Small intestine (tissue), 7 donors: ENCODE measurements around the gene PPIL4. TPM values are rescaled to one million over a fixed set of nuclear protein-coding genes. Genes with fewer than 3 reads are reported as not detected.

Experiments
- DNase-seq, 2 donors: peaks; one replicate each; pipeline versions ENCODE4 v3.0.0 to v3.0.0-alpha.2; 2013
- FAIRE-seq: peaks from 2 replicates; lab custom pipeline; 2012; peaks lifted over from hg19 to GRCh38; lab: Jason Lieb, UNC
- H3K27ac ChIP-seq, 3 donors: one replicate each; pipeline ENCODE4 v1.5.1; 2013; ENCODE audit warnings: low read length in 2 of 3, mild to moderate bottlenecking in 2 of 3, control low read depth in 1 of 3, inconsistent platforms in 1 of 3, low read depth in 1 of 3, moderate library complexity in 1 of 3
- H3K27me3 ChIP-seq, 3 donors: one replicate each; pipeline ENCODE4 v1.6.1; 2013; ENCODE audit warnings: low read length in 3 of 3, inconsistent platforms in 1 of 3; ENCODE audit not compliant: control insufficient read depth in 3 of 3, insufficient read depth in 3 of 3
- H3K36me3 ChIP-seq, 3 donors: one replicate each; pipeline ENCODE4 v1.6.1; 2013; ENCODE audit warnings: low read length in 3 of 3, inconsistent platforms in 1 of 3, low read depth in 1 of 3, mild to moderate bottlenecking in 1 of 3, moderate library complexity in 1 of 3; ENCODE audit not compliant: control insufficient read depth in 3 of 3, insufficient read depth in 2 of 3
- H3K4me1 ChIP-seq, 3 donors: one replicate each; pipeline ENCODE4 v1.6.1; 2013; ENCODE audit warnings: low read length in 2 of 3, inconsistent platforms in 1 of 3, low read depth in 1 of 3, mild to moderate bottlenecking in 1 of 3, moderate library complexity in 1 of 3; ENCODE audit not compliant: control insufficient read depth in 3 of 3, insufficient read depth in 2 of 3
- H3K4me3 ChIP-seq, 3 donors: one replicate each; pipeline ENCODE4 v1.5.1; 2013; ENCODE audit warnings: low read length in 3 of 3, control low read depth in 1 of 3, inconsistent platforms in 1 of 3, low read depth in 1 of 3, mild to moderate bottlenecking in 1 of 3, moderate library complexity in 1 of 3
- H3K9me3 ChIP-seq, 2 donors: one replicate each; pipeline ENCODE4 v1.6.1; 2013; ENCODE audit warnings: low read depth in 1 of 2, low read length in 1 of 2; ENCODE audit not compliant: control insufficient read depth in 2 of 2, insufficient read depth in 1 of 2
- WGBS, 3 donors: extraction: QIAGEN DNeasy Blood & Tissue Kit; methylation state at CpG; one replicate each; pipeline ENCODE4 v1.1.7; 2013; 5-methylcytosine and 5-hydroxymethylcytosine counted together
- polyA plus RNA-seq, 4 donors: library from polyadenylated mRNA; stranded (reverse) in 3 of 4; unstranded in 1 of 4; fragments of 200-250 nt in 3 of 4; fragments of 120-200 nt in 1 of 4; gene quantifications; one replicate each; pipeline versions ENCODE4 v1.2.1 to v1.2.3, GENCODE V29; 2013
- donor health status: healthy with polysubstance abuse.
- donor health status: control.
- donor health status: control.
- donor health status: Bipolar disorder and iron deficiency.
- donor health status: healthy.

Gene PPIL4
- polyA plus RNA-seq, 4 donors, result 15.1 to 34.8 (median 16.2) TPM

GRCh38 chr6:149458196-149458595, 87.6 kb downstream of the PPIL4 start:
- Histone ChIP-seq H3K4me1 (peaks cover 5 to 10% (median 9%) of the 10 kb centered on the region in 3 donors), H3K4me3 (no peak overlapping the region), H3K27me3 (peaks cover 0 to 2% (median 0%) of the 10 kb centered on the region in 3 donors), H3K27ac (no peak overlapping the region), H3K36me3 (peaks cover 0 to 19% (median 4%) of the 10 kb centered on the region in 3 donors), H3K9me3 (no peaks in the 10 kb centered on the region)
- 94 to 98% (median 95%) methylated on average over 7 of the region's 7 CpGs for WGBS, 3 donors
- DNase-seq, result no peak
- FAIRE-seq, result no peak

DNA sequence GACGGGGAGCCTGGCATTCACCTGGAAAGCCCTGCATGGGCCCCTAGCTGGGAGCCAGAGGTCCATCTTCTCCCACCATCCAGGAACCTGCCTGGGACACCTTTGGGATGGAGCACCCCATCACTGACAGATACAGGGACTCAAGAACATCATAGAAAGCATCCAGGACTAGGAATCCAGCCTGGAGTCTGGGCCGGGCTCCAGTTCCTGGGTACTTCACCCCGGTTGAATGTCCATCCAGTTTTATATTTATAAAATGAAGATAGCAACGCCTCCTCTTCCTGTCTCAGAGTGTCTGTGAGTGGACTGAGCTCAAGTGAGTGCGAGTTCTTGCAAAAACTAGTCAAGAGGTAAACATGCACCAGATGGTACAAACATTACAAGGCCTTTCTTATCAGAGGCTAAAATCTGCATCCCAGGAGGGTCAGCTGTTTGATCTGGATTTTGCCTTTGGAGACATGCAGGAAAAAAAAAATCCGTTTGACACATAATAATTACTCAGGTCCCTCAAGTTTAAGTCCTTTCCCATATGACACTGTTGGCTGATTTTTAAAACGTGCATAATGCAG, 88.4 kb downstream of the PPIL4 start:
- 62 to 84% (median 75%) methylated on average over 7 of the region's 7 CpGs for WGBS, 3 donors
- Histone ChIP-seq H3K27ac (no peak overlapping the region), H3K27me3 (peaks cover 0 to 2% (median 0%) of the 10 kb centered on the region in 3 donors), H3K4me1 (peaks cover 6 to 10% (median 9%) of the 10 kb centered on the region in 3 donors), H3K9me3 (no peaks in the 10 kb centered on the region), H3K4me3 (no peak overlapping the region), H3K36me3 (peaks cover 0 to 16% (median 4%) of the 10 kb centered on the region in 3 donors)
- DNase-seq, result no peak
- no peak for FAIRE-seq

GRCh38 chr6:149456311-149457021, 89.4 kb downstream of the PPIL4 start:
- no peak for DNase-seq
- no peaks in the 10 kb centered on the region for H3K9me3 ChIP-seq
- WGBS, 3 donors, result 94 to 98% (median 96%) methylated on average over 39 to 49 of the region's 49 CpGs
- H3K4me1 ChIP-seq, result peaks cover 11 to 17% (median 16%) of the 10 kb centered on the region in 3 donors
- no peak overlapping the region for H3K27ac ChIP-seq
- FAIRE-seq, result no peak
- peaks cover 0 to 16% (median 4%) of the 10 kb centered on the region in 3 donors for H3K36me3 ChIP-seq
- H3K4me3 ChIP-seq, result no peak overlapping the region
- peaks cover 0 to 2% (median 0%) of the 10 kb centered on the region in 3 donors for H3K27me3 ChIP-seq

DNA sequence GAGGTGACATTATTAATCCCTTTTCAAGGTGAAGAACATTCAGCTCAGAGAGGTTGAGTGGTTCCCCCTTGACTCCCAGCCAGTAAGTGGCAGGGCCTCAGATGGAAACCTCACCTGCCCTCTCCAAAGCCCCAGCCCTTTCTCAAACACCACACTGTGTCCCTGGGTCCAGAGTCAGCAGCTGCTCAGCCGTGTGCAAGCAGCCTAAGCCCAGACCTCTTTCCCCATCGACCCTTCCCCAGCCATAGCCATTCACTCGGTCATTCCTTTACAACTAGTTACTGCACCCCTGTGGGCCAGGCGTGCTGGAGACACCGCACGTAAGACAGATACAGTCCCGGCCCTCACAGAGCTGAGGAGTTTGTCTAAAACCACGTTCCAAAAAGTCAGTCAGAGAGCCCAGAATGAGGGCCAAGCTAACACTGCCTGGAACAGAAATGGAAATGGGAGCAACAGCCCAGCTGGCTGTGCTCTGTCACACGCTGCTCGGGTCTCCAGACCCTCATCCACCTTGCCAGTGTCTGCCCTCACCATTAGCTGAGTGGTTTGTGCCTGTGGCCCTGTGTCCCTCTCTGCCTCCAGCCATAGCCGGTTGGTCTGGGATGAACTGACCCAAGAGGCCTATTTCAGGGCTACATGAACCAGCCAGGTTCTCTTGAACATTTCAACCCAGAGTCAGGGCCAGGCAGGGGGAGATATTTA, 90.7 kb downstream of the PPIL4 start:
- DNase-seq, result peak in 1 of 2 donors; percentile 14
- FAIRE-seq, result no peak
- Histone ChIP-seq H3K9me3 (no peaks in the 10 kb centered on the region), H3K27me3 (peaks cover 0 to 6% (median 0%) of the 10 kb centered on the region in 3 donors), H3K36me3 (peaks cover 0 to 16% (median 4%) of the 10 kb centered on the region in 3 donors), H3K4me1 (peaks cover 13 to 22% (median 18%) of the 10 kb centered on the region in 3 donors), H3K27ac (peak overlapping the region in 2 of 3 donors; percentile 16 to 64), H3K4me3 (no peak overlapping the region)
- WGBS, 3 donors, result 73 to 83% (median 77%) methylated on average over 11 of the region's 11 CpGs

Other genes with a start within 250 kb of the PPIL4 start
- gene TAB2, start 228.3 kb downstream of the PPIL4 start, polyA plus RNA-seq, result 10 to 100 TPM; 19.7 to 46.9 (median 21.9) TPM
- gene SUMO4, start 145.8 kb downstream of the PPIL4 start, polyA plus RNA-seq, result under 1 TPM in 1 of 4 donors, not detected in 3; 0.28 TPM
- 1 to 10 TPM; 2.0 to 4.0 (median 3.1) TPM for gene ZC3H12D, start 61.0 kb downstream of the PPIL4 start, polyA plus RNA-seq
- 10 to 100 TPM in 3 of 4 donors, 1 to 10 TPM in 1; 9.2 to 29.9 (median 22.7) TPM for gene GINM1, start 20.3 kb upstream of the PPIL4 start, polyA plus RNA-seq
- 10 to 100 TPM in 3 of 4 donors, 1 to 10 TPM in 1; 7.8 to 18.4 (median 13.5) TPM for gene KATNA1, start 102.7 kb upstream of the PPIL4 start, polyA plus RNA-seq
- gene LATS1, start 172.1 kb upstream of the PPIL4 start, polyA plus RNA-seq, result 10 to 100 TPM in 1 of 4 donors, 1 to 10 TPM in 3; 4.1 to 23.0 (median 7.3) TPM
- 10 to 100 TPM in 2 of 4 donors, 1 to 10 TPM in 2; 2.7 to 28.9 (median 7.9) TPM for gene NUP43, start 200.5 kb upstream of the PPIL4 start, polyA plus RNA-seq
- gene PCMT1, start 203.7 kb upstream of the PPIL4 start, polyA plus RNA-seq, result 10 to 100 TPM; 38.9 to 75.7 (median 55.0) TPM